Keratinocyte (primary cell): Measurements from ENCODE around the gene HDGFL2.

Experiments
- EZH2 ChIP-seq: IDR thresholded peaks from one replicate; pipeline ENCODE4 v1.6.1; 2012; ENCODE audit warnings: inconsistent platforms, mild to moderate bottlenecking, low read length, moderate library complexity
- TF ChIP-seq, protein P1 (sequence below), 3 experiments: IDR thresholded peaks in 1 of 3; conservative IDR thresholded peaks in 1 of 3; optimal IDR thresholded peaks in 1 of 3; 2 replicates in 2 of 3; 3 replicates in 1 of 3; pipeline versions ENCODE3 to v1.5.1; 2011; ENCODE audit warnings: low read length in 3 of 3, mild to moderate bottlenecking in 3 of 3, moderate library complexity in 2 of 3, control low read depth in 1 of 3, inconsistent platforms in 1 of 3; ENCODE audit not compliant: insufficient read depth in 2 of 3; ENCODE audit errors: extremely low read depth in 1 of 3

DNA sequence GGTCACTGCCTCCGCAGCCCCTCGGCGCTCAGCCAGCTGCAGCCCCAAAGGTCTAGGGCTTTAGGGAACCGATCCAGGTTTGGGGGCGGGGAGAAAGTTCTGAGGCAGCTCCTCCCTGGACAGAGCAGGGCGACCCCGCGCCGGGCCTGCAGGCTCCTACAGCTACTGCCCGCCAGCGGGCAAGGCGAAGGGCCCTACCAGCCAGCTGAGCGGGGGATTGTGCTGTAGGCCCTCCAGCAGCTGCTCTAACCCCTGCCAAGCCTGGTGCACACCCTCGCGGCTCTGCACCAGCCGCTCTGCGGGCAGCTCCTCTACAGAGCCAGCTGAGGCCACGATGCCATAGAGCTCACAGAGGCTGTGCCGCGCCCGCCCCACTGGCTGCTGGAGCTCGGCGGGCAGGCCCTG, 32.2 kb downstream of the HDGFL2 start:
- TF ChIP-seq, protein P1, sequence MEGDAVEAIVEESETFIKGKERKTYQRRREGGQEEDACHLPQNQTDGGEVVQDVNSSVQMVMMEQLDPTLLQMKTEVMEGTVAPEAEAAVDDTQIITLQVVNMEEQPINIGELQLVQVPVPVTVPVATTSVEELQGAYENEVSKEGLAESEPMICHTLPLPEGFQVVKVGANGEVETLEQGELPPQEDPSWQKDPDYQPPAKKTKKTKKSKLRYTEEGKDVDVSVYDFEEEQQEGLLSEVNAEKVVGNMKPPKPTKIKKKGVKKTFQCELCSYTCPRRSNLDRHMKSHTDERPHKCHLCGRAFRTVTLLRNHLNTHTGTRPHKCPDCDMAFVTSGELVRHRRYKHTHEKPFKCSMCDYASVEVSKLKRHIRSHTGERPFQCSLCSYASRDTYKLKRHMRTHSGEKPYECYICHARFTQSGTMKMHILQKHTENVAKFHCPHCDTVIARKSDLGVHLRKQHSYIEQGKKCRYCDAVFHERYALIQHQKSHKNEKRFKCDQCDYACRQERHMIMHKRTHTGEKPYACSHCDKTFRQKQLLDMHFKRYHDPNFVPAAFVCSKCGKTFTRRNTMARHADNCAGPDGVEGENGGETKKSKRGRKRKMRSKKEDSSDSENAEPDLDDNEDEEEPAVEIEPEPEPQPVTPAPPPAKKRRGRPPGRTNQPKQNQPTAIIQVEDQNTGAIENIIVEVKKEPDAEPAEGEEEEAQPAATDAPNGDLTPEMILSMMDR (optimal IDR thresholded peaks at IDR 0.05 in 1 of 3, IDR thresholded peaks at IDR 0.05 in 1 of 3, conservative IDR thresholded peaks at IDR 0.05 in 1 of 3; ENCODE audit: extremely low read depth in 1 of 3, insufficient read depth in 2 of 3, low read length in 3 of 3), result no peak
- TF ChIP-seq EZH2, result no peak
